Uterus (tissue), 4 donors: ENCODE measurements around the gene FEM1C. TPM values are rescaled to one million over a fixed set of nuclear protein-coding genes. Genes with fewer than 3 reads are reported as not detected.

Source experiments
- DNase-seq, 2 donors: peaks; one replicate each; pipeline ENCODE4 v3.0.0-alpha.2; 2019 to 2020
- H3K27ac ChIP-seq, 2 donors: fragments of 200-600 bp; sonication (generic); 1 replicate in 1 of 2; 2 replicates in 1 of 2; pipeline ENCODE4 v1.5.1; 2016 to 2018
- H3K27me3 ChIP-seq, 2 donors: fragments of 200-600 bp; sonication (generic); one replicate each; pipeline ENCODE4 v1.5.1; 2018 to 2019; ENCODE audit warnings: control low read depth in 1 of 2
- H3K36me3 ChIP-seq, 2 donors: fragments of 200-600 bp; sonication (generic); one replicate each; pipeline ENCODE4 v1.5.1; 2019; ENCODE audit warnings: control low read depth in 1 of 2
- H3K4me1 ChIP-seq, 2 donors: fragments of 200-600 bp; sonication (generic); one replicate each; pipeline ENCODE4 v1.5.1; 2018 to 2019; ENCODE audit warnings: control low read depth in 1 of 2
- H3K4me3 ChIP-seq, 2 donors: fragments of 200-600 bp; sonication (generic); 1 replicate in 1 of 2; 2 replicates in 1 of 2; pipeline ENCODE4 v1.5.1; 2018 to 2019; ENCODE audit warnings: mild to moderate bottlenecking in 1 of 2
- H3K9me3 ChIP-seq, 2 donors: fragments of 200-600 bp; sonication (generic); one replicate each; pipeline ENCODE4 v1.5.1; 2019; ENCODE audit warnings: control low read depth in 1 of 2
- CTCF ChIP-seq, 4 experiments: fragments of 200-600 bp in 2 of 4; fragments of 450-650 bp in 2 of 4; sonication (generic) in 2 of 4; IDR thresholded peaks; one replicate each; pipeline ENCODE4 v1.5.1; 2016 to 2019; ENCODE audit warnings: antibody characterized with exemption in 4 of 4, mild to moderate bottlenecking in 2 of 4, moderate library complexity in 1 of 4
- POLR2A ChIP-seq, 2 donors: fragments of 450-650 bp; IDR thresholded peaks; one replicate each; pipeline ENCODE4 v1.6.1; 2016; ENCODE audit warnings: antibody characterized with exemption in 2 of 2, mild to moderate bottlenecking in 1 of 2, moderate library complexity in 1 of 2
- intact Hi-C: fragments of 100-400 bp; cut with DNase I; formaldehyde crosslinking; loops from one replicate; pipeline ENCODE4 v1.15.1; 2023; ENCODE audit warnings: low total_unique reads
- total RNA-seq, 4 donors: library from RNA; depleted of rRNA in 3 of 4; stranded (reverse); fragments of >200 nt in 3 of 4; gene quantifications; one replicate each; pipeline versions ENCODE4 v1.1.0 to v1.2.4, GENCODE V29; 2014 to 2023
- donor health status: DM: yes; HTN: yes; CAD: no.

Gene FEM1C
- total RNA-seq, 4 donors from 2014 or later, result 10.8 to 73.3 (median 22.4) TPM

GRCh38 chr5:115511632-115512031 lies 32.9 kb downstream of the FEM1C start:
- Histone ChIP-seq H3K4me1 (no peaks in the 10 kb centered on the region), H3K27me3 (no peaks in the 10 kb centered on the region), H3K9me3 (no peaks in the 10 kb centered on the region), H3K36me3 (no peaks in the 10 kb centered on the region), H3K4me3 (no peak overlapping the region), H3K27ac (no peak overlapping the region)
- intact Hi-C loops, result no loop called here
- DNase-seq, result no peak
- no peak for TF ChIP-seq CTCF (IDR thresholded peaks at IDR 0.05)
- no peak for TF ChIP-seq POLR2A (IDR thresholded peaks at IDR 0.05)

GRCh38 chr5:115510145-115510645 lies 34.4 kb downstream of the FEM1C start:
- Histone ChIP-seq H3K36me3 (no peaks in the 10 kb centered on the region), H3K4me1 (no peaks in the 10 kb centered on the region), H3K9me3 (no peaks in the 10 kb centered on the region), H3K27ac (no peak overlapping the region), H3K27me3 (no peaks in the 10 kb centered on the region), H3K4me3 (no peak overlapping the region)
- no peak for TF ChIP-seq CTCF (IDR thresholded peaks at IDR 0.05)
- TF ChIP-seq POLR2A (IDR thresholded peaks at IDR 0.05), result no peak
- no peak for DNase-seq
- intact Hi-C loops, result no loop called here

- Histone ChIP-seq H3K4me1 (no peaks in the 10 kb centered on the region), H3K27ac (no peak overlapping the region), H3K9me3 (no peaks in the 10 kb centered on the region), H3K36me3 (no peaks in the 10 kb centered on the region), H3K27me3 (no peaks in the 10 kb centered on the region), H3K4me3 (no peak overlapping the region)
- TF ChIP-seq CTCF (IDR thresholded peaks at IDR 0.05) (no peak), POLR2A (IDR thresholded peaks at IDR 0.05) (no peak)
- intact Hi-C loops, result no loop called here
- no peak for DNase-seq
Observed at GRCh38 chr5:115509547-115509946, 35.0 kb downstream of the FEM1C start.

GRCh38 chr5:115507681-115508080 lies 36.9 kb downstream of the FEM1C start:
- H3K9me3 ChIP-seq, result no peaks in the 10 kb centered on the region
- no peaks in the 10 kb centered on the region for H3K27me3 ChIP-seq
- no peaks in the 10 kb centered on the region for H3K4me1 ChIP-seq
- H3K36me3 ChIP-seq, result no peaks in the 10 kb centered on the region
- no peak for TF ChIP-seq POLR2A (IDR thresholded peaks at IDR 0.05)
- no peak for TF ChIP-seq CTCF (IDR thresholded peaks at IDR 0.05)
- peak overlapping the region; percentile 40 to 50 for H3K27ac ChIP-seq
- H3K4me3 ChIP-seq, result no peak overlapping the region
- intact Hi-C loops, result no loop called here
- DNase-seq, result no peak

GRCh38 chr5:115503420-115503819 lies 41.2 kb downstream of the FEM1C start:
- TF ChIP-seq CTCF (IDR thresholded peaks at IDR 0.05), result no peak
- no peak for TF ChIP-seq POLR2A (IDR thresholded peaks at IDR 0.05)
- intact Hi-C loops, result no loop called here
- Histone ChIP-seq H3K4me3 (no peak overlapping the region), H3K36me3 (no peaks in the 10 kb centered on the region), H3K27me3 (no peaks in the 10 kb centered on the region), H3K9me3 (no peaks in the 10 kb centered on the region), H3K4me1 (no peaks in the 10 kb centered on the region), H3K27ac (no peak overlapping the region)
- no peak for DNase-seq
